HEK293 (cell line): Measurements from ENCODE around the gene IGDCC3.
A peak's percentile ranks its signal among the peaks of the same experiment; 100 is the strongest.

ENCODE experiments used
- BCL11A ChIP-seq: fragments of 450-650 bp; formaldehyde crosslinking; IDR thresholded peaks from 2 replicates; pipeline ENCODE4 v1.5.1; 2016; ENCODE audit warnings: low read depth, missing biosample characterization, missing genetic modification characterization
- GLIS1 ChIP-seq: fragments of 450-650 bp; formaldehyde crosslinking; IDR thresholded peaks from 2 replicates; pipeline ENCODE4 v1.5.1; 2016; ENCODE audit warnings: missing biosample characterization, missing genetic modification characterization
- HOXC10 ChIP-seq: sonication (generic); formaldehyde crosslinking; IDR thresholded peaks from 2 replicates; pipeline ENCODE4 v1.8.1; 2023; ENCODE audit warnings: mild to moderate bottlenecking, missing genetic modification reagents
- IKZF3 ChIP-seq: fragments of 450-650 bp; IDR thresholded peaks from 2 replicates; pipeline ENCODE4 v1.5.0; 2018; ENCODE audit warnings: missing biosample characterization, mild to moderate bottlenecking, missing genetic modification characterization, moderate library complexity
- PRDM10 ChIP-seq: fragments of 450-650 bp; formaldehyde crosslinking; IDR thresholded peaks from 2 replicates; pipeline ENCODE4 v1.5.1; 2016; ENCODE audit warnings: missing biosample characterization, missing genetic modification characterization
- REST ChIP-seq: fragments of 450-650 bp; formaldehyde crosslinking; IDR thresholded peaks from 2 replicates; pipeline ENCODE4 v1.5.1; 2016; ENCODE audit warnings: missing biosample characterization, missing genetic modification characterization
- SCRT1 ChIP-seq: fragments of 450-650 bp; formaldehyde crosslinking; IDR thresholded peaks from 2 replicates; pipeline ENCODE4 v1.5.1; 2016; ENCODE audit warnings: missing biosample characterization, missing genetic modification characterization, borderline replicate concordance
- SCRT2 ChIP-seq: fragments of 450-650 bp; formaldehyde crosslinking; IDR thresholded peaks from 2 replicates; pipeline ENCODE4 v1.5.1; 2016; ENCODE audit warnings: missing biosample characterization, missing genetic modification characterization
- TRIM28 ChIP-seq: IDR thresholded peaks from 2 replicates; pipeline ENCODE4 v1.6.1; 2011; ENCODE audit warnings: low read length, control low read depth, borderline replicate concordance
- YY2 ChIP-seq: fragments of 450-650 bp; formaldehyde crosslinking; IDR thresholded peaks from 2 replicates; pipeline ENCODE4 v1.5.1; 2016; ENCODE audit warnings: missing biosample characterization, missing genetic modification characterization
- ZBTB20 ChIP-seq: fragments of 450-650 bp; formaldehyde crosslinking; IDR thresholded peaks from 2 replicates; pipeline ENCODE4 v1.5.1; 2016; ENCODE audit warnings: missing biosample characterization, missing genetic modification characterization
- ZBTB26 ChIP-seq: fragments of 450-650 bp; formaldehyde crosslinking; optimal IDR thresholded peaks from 2 replicates; pipeline ENCODE3; 2016; ENCODE audit warnings: missing biosample characterization, mild to moderate bottlenecking, missing genetic modification characterization
- ZBTB6 ChIP-seq: fragments of 450-650 bp; formaldehyde crosslinking; IDR thresholded peaks from 2 replicates; pipeline ENCODE4 v1.5.1; 2017; ENCODE audit warnings: missing biosample characterization, missing genetic modification characterization
- ZEB2 ChIP-seq: fragments of 450-650 bp; formaldehyde crosslinking; IDR thresholded peaks from 2 replicates; pipeline ENCODE4 v1.5.1; 2016; ENCODE audit warnings: missing biosample characterization, missing genetic modification characterization
- ZNF202 ChIP-seq: fragments of 450-650 bp; formaldehyde crosslinking; IDR thresholded peaks from 2 replicates; pipeline ENCODE4 v1.5.1; 2016; ENCODE audit warnings: missing biosample characterization, missing genetic modification characterization, borderline replicate concordance
- ZNF223 ChIP-seq: fragments of 450-650 bp; formaldehyde crosslinking; IDR thresholded peaks from 2 replicates; pipeline ENCODE4 v1.5.1; 2016; ENCODE audit warnings: missing biosample characterization, missing genetic modification characterization
- ZNF335 ChIP-seq: fragments of 450-650 bp; formaldehyde crosslinking; conservative IDR thresholded peaks from 2 replicates; pipeline ENCODE4 v1.5.1; 2016; ENCODE audit warnings: missing biosample characterization, missing genetic modification characterization
- ZNF366 ChIP-seq: fragments of 450-650 bp; formaldehyde crosslinking; conservative IDR thresholded peaks from 2 replicates; pipeline ENCODE4 v1.5.1; 2016; ENCODE audit warnings: missing biosample characterization, missing genetic modification characterization
- ZNF37A ChIP-seq: fragments of 450-650 bp; IDR thresholded peaks from 2 replicates; pipeline ENCODE4 v1.5.1; 2018; ENCODE audit warnings: missing biosample characterization, missing genetic modification characterization
- ZNF398 ChIP-seq: fragments of 450-650 bp; formaldehyde crosslinking; IDR thresholded peaks from 2 replicates; pipeline ENCODE4 v1.5.1; 2017; ENCODE audit warnings: missing biosample characterization, missing genetic modification characterization
- ZNF561 ChIP-seq: fragments of 450-650 bp; IDR thresholded peaks from 2 replicates; pipeline ENCODE4 v1.5.1; 2018; ENCODE audit warnings: missing biosample characterization, missing genetic modification characterization, borderline replicate concordance
- ZNF580 ChIP-seq: fragments of 450-650 bp; formaldehyde crosslinking; IDR thresholded peaks from 2 replicates; pipeline ENCODE4 v1.5.1; 2016; ENCODE audit warnings: missing biosample characterization, missing genetic modification characterization
- ZNF660 ChIP-seq: fragments of 450-650 bp; IDR thresholded peaks from 2 replicates; pipeline ENCODE4 v1.5.1; 2018; ENCODE audit warnings: missing biosample characterization, mild to moderate bottlenecking, missing genetic modification characterization
- ZSCAN30 ChIP-seq: fragments of 450-650 bp; IDR thresholded peaks from 2 replicates; pipeline ENCODE4 v1.5.1; 2018; ENCODE audit warnings: missing biosample characterization, mild to moderate bottlenecking, missing genetic modification characterization, moderate library complexity
- ZSCAN4 ChIP-seq: fragments of 450-650 bp; formaldehyde crosslinking; IDR thresholded peaks from 2 replicates; pipeline ENCODE4 v1.5.1; 2017; ENCODE audit warnings: missing biosample characterization, missing genetic modification characterization
- ZXDB ChIP-seq: fragments of 450-650 bp; formaldehyde crosslinking; IDR thresholded peaks from 2 replicates; pipeline ENCODE4 v1.5.1; 2016; ENCODE audit warnings: missing biosample characterization, missing genetic modification characterization

Gene IGDCC3

GRCh38 chr15:65384895-65385869 lies 7.4 kb upstream of the IGDCC3 start (continued):
- TF ChIP-seq ZNF398 (tag by site-specific recombination) (peak; percentile 74), ZBTB20 (tag by site-specific recombination) (peak; percentile 99), TRIM28 (no peak), ZNF202 (tag by site-specific recombination) (no peak), ZSCAN4 (tag by site-specific recombination) (no peak), ZXDB (tag by site-specific recombination) (0 out of 2 replicates have a peak, but pooled peaks have one; percentile 29), BCL11A (tag by site-specific recombination) (peak; percentile 47), PRDM10 (peak; percentile 95), REST (tag by site-specific recombination) (no peak), GLIS1 (tag by site-specific recombination) (peak; percentile 91), SCRT2 (peak; percentile 96), ZNF366 (peak; percentile 43), SCRT1 (tag by site-specific recombination) (peak; percentile 81), ZEB2 (tag by site-specific recombination) (0 out of 2 replicates have a peak, but pooled peaks have one; percentile 62), ZNF580 (tag by site-specific recombination) (0 out of 2 replicates have a peak, but pooled peaks have one; percentile 19), ZBTB26 (tag by site-specific recombination) (peak; percentile 15), ZBTB6 (tag by site-specific recombination) (peak; percentile 93), HOXC10 (CRISPR knock-in tag) (no peak), ZNF335 (peak; percentile 89), ZNF561 (tag by site-specific recombination) (peak; percentile 72), ZNF223 (tag by site-specific recombination) (no peak), IKZF3 (tag by site-specific recombination) (peak; percentile 59), ZNF37A (tag by site-specific recombination) (no peak), YY2 (tag by site-specific recombination) (no peak), ZSCAN30 (tag by site-specific recombination) (peak; percentile 94), ZNF660 (peak; percentile 82)
